GM18861 (cell line): ENCODE data around the gene UBTF.

Experiments
- ATAC-seq: cut with Tn5 transposase; IDR thresholded peaks from one replicate; pipeline ENCODE4 v1.9.1; 2021; ENCODE audit not compliant: unreplicated experiment

Gene UBTF

DNA sequence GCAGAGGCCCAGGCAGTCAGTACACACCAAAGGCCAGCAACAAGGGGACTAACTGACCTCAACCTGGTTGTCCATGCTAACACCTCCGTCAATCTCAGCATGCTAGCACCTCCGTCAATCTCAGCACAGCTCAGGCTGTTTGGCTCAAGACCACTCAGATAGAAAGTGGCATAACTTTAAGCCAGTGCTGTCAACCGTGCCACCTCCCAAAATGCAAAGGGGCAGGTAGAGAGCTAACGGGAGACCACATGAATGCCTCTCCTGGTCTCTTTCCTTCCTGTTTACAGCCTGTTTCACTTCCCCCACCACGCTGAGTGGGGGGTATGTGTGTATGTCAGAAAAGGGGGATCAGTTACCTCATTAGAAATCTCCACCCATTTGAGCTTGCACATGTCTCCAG is 3.3 kb downstream of the UBTF start:
- ATAC-seq: no peak

DNA sequence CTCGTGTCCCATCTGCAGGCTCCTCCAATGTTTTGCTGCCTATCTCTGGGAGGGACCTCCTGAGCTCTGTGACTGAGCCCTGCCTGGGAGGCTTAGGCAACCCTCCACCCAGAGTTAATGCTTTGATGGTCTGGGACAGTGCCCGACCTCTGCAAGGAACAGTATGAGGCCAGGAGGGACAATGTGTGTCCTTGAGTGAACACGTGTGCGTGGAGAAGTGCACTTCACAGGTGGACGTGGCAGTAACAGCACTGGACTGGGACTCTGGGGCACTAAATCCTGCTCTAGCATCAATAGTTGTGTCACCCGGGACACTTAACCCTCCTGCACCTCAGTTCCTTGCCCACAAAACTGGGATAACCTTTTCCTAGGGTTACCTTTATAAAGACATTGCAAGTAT is 4.6 kb downstream of the UBTF start:
- ATAC-seq: no peak

DNA sequence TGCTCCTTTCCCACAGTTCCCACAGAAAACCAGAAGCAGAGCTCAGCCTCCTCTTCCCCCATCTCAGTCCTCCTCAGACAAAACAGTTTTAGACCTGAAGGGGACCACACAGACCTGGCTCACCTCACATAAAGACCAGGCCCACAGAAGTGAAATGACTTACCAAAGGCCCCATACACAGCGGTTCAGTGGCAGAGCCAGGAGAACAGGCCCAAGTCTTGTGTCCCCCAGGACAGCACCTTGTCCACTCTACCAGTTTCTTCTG is 5.3 kb downstream of the UBTF start:
- no peak for ATAC-seq

DNA sequence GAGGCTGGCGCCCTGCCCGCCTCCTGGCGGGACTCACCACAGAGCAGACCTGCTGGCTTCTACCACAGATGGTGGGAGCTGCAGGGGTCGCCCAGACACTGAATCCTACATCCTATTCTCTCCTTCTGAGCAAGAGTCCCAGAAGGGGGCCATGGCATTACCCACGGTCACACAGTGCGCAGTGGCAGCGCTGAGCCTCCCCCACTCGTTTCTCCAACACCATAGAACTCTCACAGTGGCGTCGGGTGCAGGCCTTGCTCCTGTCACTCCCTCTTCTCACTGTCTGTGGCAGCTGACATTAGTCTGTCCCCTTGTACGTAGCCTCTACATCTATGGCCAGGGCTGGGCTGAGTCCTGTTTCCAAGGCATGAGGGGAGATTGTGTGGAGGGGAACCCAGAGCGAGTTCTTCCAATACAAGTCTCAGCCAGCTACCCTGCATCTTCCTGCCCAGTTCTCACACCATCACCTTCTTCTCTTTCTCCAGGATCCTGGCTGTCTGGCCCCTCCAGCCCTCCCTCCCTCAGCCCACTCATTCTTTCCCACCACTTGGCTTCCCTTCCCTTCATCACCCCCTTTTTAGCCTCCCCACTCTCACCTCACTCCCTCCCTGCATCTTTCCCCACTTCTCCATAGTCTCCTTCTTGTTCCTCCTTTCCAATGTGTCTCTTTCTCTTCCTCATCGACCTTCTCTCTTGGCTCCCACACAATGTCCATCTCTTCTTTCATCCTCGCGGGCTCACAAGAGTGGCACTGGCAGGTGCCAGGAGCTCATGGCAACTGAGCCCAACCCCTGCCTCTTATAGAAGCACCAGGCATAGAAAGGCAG is 5.9 kb downstream of the UBTF start:
- ATAC-seq: no peak

DNA sequence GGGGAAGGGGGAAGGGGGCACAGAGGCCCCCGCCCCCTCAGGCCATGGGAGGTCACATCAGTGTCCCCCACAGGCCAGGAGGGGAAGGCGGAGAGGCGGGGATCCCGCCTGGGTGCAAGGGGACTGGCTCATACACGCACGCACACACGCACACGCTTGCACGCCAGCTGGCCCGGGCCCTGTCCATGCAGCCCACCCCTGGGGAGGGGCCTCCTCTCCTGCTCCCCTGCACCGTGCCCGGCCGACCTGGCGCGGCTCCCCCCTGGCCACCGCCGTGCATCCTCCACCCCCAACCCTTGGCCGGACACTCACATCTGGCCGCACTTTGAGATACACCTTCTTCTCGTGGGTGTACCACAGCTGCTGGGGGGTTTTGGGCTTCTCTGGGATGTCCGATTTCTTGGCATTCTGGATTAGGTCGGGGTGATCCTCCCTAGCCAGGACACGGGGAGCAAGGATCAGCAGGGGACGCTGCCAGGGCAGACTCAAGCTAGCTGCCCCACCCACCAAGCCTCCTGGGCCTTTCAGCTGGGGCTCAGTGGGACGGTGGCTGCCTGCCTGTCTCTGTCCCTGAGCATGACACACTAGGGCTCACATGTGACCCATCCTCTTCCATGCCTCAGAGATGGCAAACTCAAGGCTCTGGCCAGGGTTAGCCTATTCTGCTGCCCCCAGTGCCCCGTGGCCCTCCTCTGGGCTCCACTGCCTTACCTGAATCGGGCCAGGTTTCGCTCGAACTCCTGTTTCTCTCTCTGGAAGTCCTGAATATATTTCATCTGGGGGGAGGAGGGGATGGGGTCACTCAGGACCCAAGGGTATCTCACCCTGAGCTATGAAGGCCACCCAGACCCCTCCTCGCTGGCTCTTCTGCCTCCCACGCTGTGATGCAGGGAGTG is 6.7 kb downstream of the UBTF start:
- ATAC-seq: no peak

DNA sequence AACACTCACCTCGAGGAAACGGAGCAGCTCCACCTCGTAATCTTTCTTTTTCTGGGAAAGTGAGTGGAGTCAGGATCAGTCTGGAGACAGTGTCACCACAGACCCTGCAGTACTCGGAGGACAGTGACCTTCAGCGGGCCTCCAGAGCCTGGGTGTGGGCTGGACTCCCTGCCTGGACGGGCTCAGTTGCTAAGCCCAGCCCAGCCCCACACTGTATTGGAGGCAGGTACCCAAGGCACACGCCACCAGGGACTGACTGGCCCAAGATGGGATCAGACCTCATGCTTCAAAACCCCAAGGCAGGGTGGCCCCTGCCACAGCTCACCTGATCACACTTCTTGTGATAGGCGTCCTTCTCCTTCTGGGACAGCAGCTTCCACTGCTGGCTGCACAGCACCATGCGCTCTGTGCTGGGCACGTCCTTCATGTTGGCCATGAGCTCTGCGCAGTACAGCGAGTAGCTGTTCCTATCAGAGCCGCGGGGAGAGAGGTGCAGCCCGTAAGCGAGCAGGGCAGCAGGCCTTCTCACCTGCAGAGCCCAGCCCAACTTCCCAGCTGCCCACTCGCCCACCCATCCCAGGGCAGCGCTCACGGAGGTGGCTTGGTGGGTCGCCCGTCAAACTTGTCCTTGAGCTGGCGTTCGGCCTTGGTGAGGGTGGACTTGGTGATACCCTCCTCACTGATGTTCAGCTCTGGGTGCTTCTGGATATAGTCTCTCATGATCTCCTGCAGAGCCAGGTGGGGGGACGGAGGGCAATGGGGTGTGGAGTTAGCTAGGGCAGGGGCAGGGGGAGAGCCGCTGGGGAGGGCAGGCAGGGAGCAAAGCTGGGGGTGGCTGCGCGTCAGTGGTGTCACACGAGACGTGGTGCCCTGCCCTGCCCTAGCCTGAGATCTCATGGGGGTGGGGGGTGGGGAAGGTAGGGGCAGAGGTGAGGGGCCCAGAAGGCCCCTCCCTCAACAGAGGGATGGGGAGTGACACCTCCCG is 7.9 kb downstream of the UBTF start:
- no peak for ATAC-seq

DNA sequence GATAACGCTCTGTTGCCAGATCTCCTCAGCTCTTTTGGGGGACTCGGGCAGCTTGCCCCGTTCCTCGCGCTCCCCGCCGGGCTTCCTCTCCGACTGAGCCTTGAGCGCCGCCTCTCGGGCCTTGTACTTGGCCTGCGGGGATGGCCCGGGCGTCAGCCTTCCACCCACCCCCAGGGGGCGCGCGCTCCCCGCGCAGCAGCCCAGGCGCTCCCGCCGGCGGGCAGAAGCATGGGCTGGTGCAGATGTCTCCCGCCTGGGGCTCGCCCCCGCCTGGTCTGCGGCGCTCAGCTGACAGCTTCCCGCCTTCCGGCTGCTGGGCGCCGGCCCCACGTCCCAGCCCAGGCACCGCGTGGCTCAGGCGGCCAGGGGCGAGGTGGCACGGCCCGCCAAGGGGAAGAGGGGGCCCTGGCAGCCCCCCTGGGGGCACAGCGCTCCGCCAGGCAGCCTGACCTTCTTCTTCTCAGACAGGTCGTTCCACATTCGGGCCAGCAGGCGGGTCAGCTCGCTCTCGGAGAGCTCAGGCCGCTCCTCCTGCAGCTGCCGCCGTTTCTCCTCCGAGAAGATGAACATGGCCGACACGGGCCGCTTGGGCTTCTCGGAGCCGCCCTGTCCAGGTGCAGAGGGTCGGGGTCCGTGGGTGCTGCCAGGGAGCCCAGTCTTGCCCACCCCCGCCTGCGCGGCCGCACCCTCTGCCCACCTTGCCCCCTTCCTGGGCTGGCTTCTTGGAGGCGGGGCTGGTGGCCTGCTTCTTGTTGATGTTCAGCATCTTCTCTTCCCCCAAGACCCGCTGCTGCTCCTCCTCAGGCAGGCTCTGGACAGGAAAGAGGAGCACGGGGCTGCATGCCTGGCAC is 8.9 kb downstream of the UBTF start:
- peak; percentile 62 for ATAC-seq

DNA sequence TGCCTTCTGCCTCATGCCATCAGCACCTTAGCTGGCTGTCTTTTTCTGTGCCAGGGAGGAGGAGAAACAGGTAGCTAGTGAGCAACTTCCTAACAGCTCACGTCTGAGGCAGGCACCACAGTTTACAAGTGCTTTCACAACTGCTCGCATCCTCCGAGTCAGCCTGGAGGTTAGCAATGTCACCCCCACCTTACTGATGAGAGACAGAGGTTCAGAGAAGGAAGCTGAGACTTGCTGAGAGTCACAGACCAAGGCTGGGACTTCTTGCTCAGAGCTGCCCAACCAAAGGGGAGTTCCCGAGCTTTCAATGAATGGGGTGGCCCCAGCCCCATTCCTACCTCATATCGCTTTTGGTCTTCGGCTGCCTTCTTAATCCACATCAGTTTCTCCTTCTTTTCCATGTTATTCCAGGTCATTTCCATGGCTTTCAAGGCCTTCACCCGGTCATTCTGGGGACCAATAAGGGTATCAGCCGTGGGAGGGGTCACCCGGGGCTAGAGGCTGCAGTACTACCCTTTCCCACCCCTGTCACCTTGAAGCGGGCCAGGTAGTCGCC is 9.6 kb downstream of the UBTF start:
- ATAC-seq: no peak

DNA sequence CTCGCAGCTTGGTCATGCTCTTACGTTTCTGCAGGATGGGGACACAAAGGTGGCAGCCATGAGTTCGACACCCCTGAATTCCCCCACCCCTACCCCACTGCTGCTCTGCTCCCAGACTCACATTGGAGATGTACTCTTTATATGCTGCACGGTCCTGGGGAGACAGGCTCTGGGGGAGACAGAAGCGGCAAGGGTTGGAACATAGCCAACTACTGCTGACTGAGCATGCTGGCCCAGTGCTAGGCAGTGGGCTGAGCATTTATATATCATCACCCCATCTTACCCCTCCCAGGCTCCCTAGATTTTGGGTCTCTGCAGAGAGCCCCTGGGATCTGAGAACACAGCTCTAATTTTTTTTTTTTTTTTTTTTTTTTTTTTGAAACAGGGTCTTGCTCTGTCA is 11.7 kb downstream of the UBTF start:
- no peak for ATAC-seq

DNA sequence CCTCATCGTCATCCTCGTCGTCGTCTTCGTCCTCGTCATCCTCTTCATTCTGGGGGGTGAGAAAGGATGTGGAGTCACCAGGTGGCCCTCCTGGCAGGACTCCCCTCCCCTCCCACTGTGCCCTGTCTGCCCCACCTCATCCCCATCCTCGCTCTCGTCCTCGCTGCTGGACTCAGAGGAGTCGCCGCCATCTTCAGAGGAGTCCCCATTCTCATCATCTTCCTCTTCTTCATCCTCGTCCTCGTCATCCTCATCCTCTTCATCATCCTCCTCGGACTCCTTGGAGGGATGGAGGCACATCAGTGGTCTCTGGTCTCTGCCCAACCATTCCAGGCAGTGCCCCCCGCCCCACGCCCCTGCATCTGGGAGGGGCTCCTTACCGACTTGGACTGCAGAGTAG is 12.2 kb downstream of the UBTF start:
- no peak for ATAC-seq

DNA sequence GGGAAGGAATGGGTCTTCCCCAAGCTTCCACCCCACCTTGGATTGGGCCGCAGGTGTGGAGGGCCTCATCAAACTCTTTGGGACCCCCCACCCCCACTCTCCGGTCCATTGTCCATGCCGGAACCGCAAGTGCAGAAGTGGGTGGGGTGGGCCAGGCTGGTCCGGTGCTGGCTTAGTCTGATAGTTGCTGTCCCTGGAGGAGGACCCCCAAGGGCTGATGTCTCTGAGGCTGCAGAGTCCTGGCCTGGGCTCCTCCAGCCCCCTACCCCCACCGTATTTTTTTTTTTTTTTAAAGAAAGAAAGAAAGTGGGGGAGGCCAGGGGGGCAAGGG is 12.7 kb downstream of the UBTF start:
- no peak for ATAC-seq

DNA sequence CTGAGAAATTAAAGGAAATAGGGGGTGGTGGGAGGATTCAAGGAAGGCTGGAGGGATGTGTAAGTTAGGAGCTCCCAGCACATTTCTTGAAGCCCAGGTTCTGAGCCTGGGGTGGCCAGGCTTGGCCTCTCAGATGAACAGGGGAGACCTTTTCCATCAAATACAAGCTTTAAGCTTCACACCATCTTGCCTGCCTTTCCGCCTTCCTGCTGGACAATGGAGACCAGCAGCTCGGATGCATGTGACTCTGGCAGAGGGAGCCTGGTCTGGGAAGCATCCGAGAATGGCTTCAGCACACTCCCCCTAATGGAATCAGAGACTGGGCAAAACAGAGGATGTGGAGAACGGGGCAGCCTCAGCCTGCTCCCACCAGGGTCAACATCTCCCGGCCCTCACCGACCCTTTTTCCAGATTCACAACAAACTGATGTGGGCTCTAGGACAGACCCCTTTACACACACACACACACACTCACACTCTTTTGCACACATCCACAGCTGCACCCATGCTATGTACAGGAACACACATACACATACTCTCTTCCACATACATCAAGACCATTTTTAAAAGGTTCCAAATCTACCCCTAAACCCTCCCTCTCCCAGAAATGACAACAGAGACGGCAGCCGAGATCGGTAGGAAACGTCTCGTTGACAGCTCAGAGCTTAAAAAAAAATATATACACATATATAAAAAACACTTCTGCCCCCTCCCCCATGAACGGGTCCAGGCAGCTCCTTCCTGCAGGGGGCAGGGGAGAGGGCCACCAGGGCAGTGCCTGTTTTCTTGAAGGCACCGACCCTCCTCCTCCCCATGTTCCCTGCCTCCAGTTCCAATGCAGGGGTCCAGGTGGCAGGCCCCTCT is 13.3 kb downstream of the UBTF start:
- ATAC-seq: no peak

DNA sequence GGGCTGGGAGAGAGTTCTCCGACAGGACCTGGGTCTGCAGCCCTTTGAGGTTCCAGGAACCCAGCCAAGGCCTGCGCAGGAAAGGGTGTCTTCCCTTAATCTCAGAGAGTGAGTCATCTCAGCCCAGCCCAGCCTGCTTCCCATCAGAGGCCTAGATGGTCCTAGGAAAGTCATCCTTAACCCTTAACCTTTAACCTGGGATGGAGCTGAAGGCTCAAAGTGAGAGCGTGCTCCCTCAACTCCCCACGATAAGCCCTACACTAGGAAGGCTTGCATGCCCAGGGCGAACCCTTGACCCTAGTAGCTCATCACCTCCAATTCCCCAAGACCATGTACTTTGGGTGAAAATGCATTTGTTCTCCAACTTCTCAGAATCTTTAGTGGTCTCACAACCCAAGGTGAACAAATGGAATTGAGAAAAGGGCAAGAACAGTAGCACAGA is 15.0 kb downstream of the UBTF start:
- no peak for ATAC-seq

DNA sequence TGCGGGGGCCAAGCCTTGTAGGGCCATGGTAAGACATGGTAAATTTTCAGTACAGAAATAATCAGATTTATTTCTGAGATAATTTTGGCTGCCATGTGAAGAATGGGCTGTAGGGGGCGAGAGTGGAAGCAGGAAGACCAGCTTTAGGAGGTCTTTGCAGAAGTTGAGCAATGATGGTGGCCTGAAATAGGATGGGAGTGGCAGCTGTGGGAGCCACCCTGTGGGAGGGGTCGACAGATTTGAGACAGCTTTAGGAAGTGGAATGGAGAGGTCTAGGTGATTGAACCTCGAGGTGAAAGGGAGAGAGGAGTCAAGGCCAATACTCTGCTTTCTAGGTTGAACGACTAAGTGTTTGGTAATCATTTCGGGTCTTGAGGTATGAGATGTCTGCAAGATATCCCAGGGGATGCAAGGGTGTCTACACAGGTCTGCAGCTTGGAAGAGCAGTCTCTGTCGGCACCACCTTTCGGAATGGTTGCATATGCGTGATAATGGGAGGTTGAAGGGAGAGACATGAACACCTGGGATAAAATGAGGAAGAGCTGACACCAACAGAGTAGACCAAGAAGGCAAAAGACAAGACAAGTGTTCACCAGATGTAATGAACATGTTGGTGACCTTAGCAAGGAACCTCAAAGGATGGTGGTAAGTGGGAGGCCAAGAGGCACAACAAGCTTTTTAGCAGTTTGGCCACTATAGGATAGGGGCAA is 15.6 kb downstream of the UBTF start:
- no peak for ATAC-seq

DNA sequence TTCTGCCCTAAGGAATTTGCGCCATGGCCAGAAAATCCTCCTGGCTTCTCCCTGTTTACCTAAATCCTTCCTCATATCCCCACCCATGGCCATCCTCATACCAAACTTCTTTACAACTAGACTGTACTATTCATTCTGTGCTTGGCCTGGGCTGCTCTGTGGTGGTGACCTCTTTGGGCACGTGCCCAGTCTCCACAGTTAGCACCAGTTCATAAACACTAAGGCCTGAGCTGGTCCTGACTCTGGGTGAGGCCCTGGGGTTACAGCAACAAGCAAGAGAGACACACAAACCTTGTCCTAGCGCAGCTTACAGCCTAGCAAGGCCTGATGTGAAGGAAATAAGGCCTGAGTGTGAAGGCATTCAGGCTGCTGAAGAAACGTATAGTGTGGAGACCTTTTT is 16.7 kb downstream of the UBTF start:
- ATAC-seq: no peak

DNA sequence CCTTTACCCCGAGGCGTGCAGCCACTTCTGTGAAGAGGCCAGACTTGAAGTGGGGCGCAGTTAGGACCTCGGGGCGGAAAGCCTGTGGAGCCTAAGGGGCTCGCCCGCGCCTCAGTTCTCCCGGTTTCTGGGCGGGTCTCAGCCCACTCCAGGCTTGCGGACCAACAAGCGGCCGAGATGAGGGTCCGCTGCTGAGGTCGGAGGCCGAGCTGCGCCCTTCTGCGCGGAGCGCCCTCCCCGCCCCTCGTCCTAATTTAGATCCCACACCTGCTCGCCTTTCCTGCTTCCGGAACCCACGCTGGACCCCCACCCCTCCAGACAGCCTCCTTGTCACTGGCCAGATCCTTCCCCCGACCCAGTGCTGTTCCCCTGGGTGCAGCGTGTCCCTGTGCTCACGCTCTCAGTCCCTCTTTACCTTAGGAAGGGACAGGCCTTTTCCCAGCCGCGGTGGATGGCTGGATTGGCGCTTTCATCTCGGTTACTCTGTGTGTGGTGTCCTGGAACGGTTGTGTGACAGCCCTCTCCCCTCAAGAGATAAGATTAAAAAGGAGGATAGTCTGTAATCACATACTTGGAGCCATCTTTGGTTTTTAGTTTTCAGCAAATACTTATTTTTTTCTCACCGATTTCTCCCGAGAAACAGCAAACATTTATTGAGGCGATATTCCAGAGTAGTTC is 18.9 kb downstream of the UBTF start:
- no peak for ATAC-seq

DNA sequence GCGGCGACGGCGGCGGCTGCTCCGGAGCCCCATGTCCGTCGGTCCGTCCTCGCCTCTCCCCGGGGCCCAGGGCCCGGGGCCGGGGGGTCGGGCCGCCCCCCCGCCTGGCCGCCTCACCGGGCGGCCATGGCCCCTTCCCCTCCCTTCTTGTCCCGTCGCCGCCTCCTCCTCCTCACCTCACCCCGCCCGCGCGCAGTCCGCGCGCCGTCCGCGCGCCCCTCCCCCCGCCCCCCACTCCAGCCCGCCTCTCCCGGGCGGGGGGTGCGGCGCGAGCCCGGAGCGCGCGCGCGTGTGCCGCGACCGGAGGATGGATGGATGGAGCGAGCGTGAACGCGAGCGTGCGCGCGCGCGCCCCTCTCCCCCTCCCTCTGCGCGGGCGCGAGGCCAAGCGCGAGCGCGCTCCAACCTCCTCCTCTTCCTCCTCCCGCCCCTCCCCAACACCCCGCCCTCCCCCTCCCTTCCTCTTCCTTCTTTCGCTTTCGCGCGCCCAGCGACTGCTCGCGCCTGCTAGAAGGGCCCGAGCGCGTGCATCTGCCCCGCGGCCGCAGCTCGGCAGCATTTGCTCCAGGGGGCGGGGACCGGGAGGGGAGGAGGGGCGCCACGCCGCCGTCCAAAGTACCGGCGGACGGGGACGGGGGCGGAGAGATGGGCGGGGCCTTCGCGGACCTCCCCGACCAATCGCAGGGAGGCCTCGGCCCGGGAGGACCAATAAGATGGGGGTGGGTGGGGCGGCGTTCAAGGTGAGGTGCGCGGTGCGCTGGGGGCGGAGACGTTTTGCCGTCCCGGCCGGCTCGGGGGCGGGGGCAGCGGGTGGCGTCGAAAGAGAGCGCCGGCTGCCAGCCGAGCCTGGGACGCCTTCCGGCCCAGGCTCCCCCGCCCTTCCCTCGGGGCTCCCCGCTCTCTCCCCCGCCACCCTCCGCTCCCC is 19.7 kb downstream of the UBTF start, which contains the start of gene ATXN7L3:
TSS of gene ATXN7L3 (minus strand) at position 332 of the 925 bp plus-strand sequence. CDS start 1,814 bp downstream, outside the sequence.
- ATAC-seq: peak; percentile 52
